Stimulated activated CD4-positive, alpha-beta T cell treated with anti-CD3 and anti-CD28 coated beads, Interleukin-4, amount 100 ng/mL, for 1 hour (primary cell): ENCODE results near the gene COQ3.

Source experiments
- DNase-seq: peaks from one replicate; pipeline ENCODE4 v3.0.0-alpha.2; 2020

The COQ3 gene

GRCh38 chr6:99393698-99394531 is at the start of gene COQ3:
TSS of gene COQ3 (minus strand) at chr6:99394195. CDS start at chr6:99394179, 16 bp downstream.
- DNase-seq = peak; percentile 65

DNA sequence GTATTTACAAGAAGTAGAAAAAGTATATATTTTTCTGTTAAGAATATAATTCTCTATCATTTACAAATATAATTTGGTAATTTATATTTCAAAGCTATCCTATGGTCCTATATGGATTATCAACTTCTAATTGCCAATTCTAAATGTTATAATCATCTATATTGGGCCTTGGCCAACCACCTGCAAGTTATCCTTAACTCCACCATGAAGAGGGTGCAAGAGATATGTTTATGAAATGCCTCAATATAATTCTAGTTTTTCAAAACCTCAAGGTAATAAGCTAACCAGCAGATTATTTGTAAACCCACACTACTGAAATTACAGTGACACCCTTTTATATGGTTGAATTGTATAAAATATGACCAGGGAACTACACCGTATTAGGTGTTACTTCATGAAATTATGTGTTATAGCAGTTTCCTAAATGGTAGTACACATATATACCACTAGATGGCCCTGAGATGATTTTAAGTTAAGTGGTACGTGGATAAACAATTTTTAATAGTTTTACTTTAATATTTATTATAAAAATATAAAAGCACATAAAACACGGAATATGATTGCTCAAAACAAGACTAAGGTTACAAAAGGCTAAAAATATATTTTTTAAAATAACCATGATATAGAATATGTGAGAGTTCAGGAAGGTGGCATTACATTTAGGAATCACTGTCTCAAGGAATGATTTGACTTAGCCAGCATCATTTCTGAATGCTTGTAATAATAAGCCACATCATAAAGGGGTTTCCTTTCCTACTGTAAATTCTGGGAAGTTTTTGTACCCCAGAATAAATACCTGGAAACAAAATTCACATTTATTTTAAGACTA is 40.9 kb upstream of the COQ3 start:
- no peak for DNase-seq

DNA sequence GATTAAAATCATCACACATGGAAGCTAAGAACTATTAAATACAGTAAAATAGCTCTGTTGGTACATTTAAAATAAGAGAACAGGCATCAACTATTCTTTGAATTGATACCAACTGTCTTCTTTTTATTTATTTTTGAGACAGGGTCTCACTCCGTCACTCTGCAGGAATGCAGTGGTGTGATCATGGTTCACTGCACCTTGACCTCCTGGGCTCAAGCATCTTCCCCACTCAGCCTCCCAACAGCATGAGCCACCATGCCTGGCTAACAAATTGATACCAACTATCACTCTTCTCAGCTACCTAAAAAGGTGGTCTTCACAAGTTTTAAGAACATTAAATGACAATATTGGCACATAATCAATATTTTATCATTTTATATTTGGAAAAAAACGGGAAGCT is 38.9 kb upstream of the COQ3 start:
- DNase-seq = no peak

DNA sequence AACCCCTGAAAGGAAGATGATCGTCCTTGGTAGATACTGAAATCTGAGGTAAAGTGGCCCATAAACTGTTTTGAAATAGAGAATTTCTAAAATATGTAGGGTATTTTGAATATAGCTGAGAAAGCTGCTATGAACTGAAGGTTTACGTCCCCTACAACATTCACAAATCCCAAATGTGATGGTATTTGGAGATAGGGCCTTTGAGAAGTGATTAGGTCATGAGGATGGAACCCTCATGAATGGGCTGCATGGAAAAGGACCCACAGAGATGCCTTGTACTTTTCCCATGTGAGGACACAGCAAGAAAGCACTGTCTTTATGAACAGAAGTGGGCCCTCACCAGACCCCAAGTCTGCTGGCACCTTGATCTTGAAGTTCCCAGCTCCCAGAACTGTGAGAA is 37.9 kb upstream of the COQ3 start:
- DNase-seq = no peak

DNA sequence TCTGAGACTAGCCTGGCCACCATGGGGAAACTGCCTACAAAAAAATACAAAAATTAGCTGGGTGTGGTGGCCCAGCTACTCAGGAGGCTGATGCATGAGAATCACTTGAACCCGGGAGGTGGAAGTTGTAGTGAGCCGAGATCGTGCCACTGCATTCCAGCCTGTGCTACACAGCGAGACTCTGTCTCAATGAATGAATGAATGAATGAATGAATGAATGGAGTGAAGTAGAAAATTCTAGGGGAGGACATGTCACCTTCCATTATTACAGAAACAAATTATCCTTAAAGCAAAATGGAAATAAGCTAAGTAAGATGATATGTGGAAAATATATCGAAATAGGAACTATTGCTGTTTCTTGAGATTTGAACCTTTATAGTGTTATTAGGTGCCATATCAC is 34.0 kb upstream of the COQ3 start:
- no peak for DNase-seq

GRCh38 chr6:99426451-99426757 is 32.4 kb upstream of the COQ3 start:
- DNase-seq = no peak

DNA sequence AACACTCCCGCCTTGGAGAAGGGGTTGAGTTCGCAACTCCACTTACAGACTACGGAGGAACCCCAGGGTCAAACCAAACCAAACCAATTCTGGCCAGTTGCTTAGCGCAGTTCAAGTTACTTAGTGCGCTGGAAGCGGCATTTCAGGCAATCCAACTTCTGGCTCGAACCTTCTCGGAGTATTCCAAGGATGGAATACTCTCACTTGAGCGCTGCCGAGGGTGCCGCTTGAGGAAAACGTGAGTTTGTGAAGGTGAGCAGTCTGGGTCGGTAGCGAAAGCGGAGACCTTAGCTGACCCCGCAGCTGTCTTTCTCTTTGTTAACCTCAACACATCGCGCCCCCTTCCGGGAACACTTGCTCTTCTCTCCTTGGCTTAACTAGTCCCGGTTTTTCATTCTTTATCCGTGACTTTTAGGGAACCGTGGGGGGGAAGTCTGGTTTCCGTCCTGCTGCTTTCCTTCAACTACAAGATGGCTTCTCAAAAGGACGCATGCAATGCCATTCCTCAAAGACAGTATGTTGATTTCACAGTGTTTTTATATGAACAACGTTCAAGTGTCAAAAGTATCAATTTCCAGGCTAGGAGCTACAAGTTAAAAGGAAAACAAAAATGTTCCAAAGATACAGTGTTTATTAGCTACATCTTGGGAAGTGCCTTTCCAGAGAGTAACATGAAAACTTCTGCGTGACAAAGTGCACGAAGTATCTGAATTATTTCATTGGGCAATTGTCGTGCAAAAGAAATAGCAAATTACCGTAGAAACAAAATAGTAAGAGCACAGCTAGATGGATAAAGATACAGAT is 31.9 kb upstream of the COQ3 start:
- peak; percentile 60 for DNase-seq

DNA sequence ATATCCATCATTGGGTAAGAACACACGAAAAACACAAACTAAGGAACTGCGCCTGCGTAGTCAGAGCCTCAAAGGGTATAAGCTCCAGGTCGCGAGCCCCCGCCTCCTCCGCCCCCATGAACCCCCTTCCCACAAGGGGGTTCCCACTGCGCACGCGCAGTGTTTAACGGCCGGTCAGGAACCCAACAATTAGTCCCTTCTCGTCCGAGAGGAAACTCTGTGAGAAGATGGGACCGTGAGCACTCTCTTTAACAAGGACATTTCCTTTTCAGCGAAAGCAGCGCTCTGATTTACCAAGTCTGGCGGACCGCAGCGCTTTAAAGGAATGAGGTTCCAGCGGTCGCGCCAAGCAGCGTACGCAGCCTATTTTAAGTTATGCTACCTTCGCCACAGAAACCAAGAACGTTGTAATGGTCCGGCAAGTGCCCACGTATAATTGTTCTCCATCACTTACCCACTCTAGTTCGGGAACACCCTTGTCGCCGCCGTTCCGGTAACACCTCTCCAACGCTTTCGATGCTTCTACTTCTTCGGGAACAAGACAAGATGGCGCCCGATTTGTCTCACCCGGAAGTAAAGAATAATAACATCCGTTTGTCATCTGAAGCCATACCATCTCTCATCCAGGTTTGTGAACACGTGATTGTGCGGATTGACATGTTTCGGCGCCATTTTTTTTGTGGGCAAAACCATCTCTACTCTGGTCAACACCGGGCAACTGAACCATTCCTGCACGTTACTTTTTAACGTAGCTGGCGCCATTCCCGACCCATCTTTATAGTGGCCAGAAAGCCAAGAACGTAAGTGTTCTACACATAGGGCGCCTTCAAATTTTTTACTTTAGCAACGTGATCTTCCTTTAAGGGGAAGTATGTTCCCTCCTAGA is 31.0 kb upstream of the COQ3 start, which contains the start of gene PNISR:
PNISR (minus strand) TSS at position 548 of the 886 bp plus-strand sequence. CDS start 10,649 bp downstream, outside the sequence.
- peak; percentile 83 for DNase-seq

DNA sequence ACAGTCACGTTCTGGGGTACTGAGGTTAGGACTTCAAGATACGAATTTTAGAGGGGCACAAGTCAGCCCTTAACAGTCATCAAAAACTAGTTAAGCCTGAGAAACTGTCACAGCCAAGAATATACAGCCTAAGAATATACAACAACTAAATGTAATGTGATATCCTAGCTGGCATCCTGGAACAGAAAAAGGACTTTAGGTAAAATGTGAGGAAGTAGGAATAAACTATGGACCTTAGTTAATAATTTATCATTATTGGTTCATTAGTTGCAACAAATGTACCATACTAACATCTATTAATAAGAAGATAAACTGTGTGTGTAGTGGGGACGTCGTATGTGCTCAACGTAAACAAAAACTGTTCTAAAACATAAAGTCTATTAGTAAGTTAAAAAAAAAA is 30.0 kb upstream of the COQ3 start:
- DNase-seq = no peak

GRCh38 chr6:99422912-99423311 is 28.9 kb upstream of the COQ3 start:
- DNase-seq = no peak

GRCh38 chr6:99416892-99417767 is 23.1 kb upstream of the COQ3 start:
- no peak for DNase-seq

DNA sequence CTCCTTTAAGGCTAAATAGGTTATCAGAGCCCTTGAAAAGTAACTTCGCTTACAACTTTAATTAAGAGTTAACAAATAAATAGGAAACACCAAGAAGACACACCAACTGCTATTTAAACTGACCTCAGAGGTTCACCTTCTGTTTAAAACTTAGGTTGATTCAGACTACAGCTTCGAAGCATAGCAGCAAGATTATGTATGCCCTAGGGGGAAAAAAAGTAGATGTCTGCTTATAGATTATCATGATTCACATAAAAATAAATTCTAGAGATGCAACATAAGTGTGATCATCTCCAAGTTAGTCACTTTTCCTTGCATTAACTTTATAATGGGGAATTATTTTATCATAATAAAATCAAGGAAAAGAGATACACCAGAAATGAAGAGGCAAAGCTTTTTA is 22.2 kb upstream of the COQ3 start:
- no peak for DNase-seq

GRCh38 chr6:99415446-99415845 is 21.5 kb upstream of the COQ3 start:
- no peak for DNase-seq

DNA sequence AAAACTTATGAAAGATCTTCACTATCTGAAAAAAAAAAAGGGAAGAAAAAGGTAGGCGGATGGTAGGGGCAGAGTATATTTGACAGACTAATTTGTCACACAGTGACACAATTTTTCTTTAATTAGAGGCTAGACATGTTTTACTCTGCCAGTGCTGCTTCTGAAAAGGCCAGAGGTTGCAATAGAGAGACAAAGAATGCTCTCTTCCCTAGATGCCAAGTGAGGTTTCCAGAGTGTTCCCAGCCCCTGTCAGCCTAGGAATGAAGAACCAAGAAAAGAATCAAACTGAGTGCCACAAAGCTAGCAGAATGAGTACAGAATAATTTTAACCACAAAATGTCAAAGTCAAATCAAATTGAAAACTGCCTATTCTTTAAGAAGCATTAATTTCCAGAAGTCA is 18.1 kb upstream of the COQ3 start:
- no peak for DNase-seq

DNA sequence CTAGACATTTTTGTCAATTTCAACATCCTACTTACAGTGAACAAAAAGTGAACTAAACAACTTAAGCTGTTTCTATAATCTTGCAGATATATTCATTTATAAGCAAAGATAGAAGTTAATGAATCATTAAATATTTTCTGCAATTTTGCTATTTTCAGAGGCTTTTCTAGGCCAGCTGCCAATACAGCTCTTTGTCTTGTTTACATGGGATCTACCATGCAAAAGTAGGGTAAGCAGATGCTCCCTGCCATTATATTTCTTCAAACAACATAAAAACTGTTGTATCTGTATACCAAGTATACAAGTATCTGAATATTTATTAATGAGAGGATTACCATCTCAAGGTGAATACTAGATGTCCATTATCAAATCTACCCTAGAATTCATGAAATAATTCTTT is 15.7 kb upstream of the COQ3 start:
- DNase-seq = no peak

- DNase-seq = no peak
Observed at GRCh38 chr6:99407076-99407475, 13.1 kb upstream of the COQ3 start.

- no peak for DNase-seq
Observed at GRCh38 chr6:99402448-99402847, 8.5 kb upstream of the COQ3 start.

DNA sequence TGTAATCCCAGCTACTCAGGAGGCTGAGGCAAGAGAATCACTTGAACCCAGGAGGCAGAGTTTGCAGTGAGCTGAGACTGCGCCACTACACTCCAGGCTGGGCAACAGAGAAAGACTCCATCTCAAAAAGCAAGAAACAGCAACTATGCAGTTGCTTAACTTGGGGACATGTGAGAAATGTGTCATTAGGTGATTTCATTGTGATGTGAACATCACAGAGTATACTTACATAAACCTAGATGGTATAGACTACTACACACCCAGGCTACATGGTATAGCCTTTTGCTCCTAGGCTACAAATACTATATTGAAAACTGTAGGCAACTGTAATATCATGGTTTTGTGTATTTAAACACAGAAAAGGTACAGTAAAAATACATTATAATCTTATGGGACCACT is 3.3 kb upstream of the COQ3 start:
- DNase-seq = no peak

DNA sequence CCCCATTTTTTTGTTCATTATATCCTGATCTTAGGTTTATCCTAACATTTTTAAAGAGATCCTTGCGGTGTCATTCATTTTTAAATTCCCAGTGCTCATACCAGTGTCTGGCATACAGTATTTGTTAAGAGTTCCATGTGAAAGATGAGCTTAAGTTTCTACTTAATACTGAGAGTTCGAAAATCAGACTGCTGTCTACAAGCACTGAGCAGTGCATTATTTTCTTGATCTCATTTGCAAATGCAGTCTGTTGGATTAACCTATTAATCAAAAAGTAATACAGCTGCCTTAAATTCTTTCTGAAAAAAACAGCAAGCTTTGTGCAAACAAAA is 663 bp downstream of the COQ3 start:
- no peak for DNase-seq

DNA sequence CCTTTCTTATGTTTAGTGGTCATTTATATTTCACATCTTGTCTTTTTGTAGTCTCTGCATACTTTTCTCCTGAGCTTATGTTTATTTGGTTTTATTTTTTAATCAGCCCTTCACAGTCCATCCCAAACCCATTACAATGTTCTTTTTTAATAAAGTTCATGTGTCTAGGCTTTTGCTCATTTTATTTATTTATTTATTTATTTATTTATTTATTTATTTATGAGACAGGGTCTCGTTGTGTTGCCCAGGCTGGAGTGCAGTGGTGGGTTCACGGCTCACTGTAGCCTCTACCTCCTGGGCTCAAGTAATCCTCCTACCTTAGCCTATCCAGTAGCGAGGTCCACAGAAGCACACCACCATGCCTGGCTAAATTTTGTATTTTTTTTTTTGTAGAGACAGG is 3.1 kb downstream of the COQ3 start:
- DNase-seq = no peak

- DNase-seq = no peak
Observed at GRCh38 chr6:99384507-99384906, 9.5 kb downstream of the COQ3 start.
